GM18505 (cell line): ENCODE results near the gene SF3A1.
A peak's percentile ranks its signal among the peaks of the same experiment; 100 is the strongest.

Source experiments
- ATAC-seq: cut with Tn5 transposase; IDR thresholded peaks from one replicate; pipeline ENCODE4 v1.9.1; 2021; ENCODE audit not compliant: unreplicated experiment
- POLR2A ChIP-seq: IDR thresholded peaks from 4 replicates; pipeline ENCODE4 v1.6.1; 2011; ENCODE audit warnings: borderline replicate concordance; ENCODE audit not compliant: insufficient read depth, insufficient read length; ENCODE audit errors: extremely low read depth

The SF3A1 gene

GRCh38 chr22:30305906-30306626 is 50.6 kb downstream of the SF3A1 start:
- ATAC-seq = no peak
- no peak for TF ChIP-seq POLR2A

DNA sequence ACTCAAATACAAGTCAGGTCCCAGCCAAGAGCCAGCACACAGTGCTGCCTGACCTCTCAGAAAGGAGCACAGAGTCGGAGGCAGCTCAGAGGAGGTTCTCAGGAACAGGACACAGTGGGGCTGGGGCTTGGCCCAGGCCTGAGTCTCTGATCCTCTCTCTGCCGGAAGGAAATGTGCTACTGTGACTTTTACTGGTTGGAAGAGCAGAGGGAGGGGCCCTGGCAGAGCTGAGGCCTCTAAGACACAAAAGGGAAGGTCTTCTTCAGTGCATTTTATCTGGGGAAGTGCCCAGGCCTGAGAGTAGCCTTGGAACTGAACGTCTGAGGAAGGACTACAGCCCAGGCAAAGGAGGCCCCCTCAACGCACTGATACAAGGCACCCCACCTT is 51.2 kb downstream of the SF3A1 start:
- TF ChIP-seq POLR2A = peak; percentile 72
- no peak for ATAC-seq

DNA sequence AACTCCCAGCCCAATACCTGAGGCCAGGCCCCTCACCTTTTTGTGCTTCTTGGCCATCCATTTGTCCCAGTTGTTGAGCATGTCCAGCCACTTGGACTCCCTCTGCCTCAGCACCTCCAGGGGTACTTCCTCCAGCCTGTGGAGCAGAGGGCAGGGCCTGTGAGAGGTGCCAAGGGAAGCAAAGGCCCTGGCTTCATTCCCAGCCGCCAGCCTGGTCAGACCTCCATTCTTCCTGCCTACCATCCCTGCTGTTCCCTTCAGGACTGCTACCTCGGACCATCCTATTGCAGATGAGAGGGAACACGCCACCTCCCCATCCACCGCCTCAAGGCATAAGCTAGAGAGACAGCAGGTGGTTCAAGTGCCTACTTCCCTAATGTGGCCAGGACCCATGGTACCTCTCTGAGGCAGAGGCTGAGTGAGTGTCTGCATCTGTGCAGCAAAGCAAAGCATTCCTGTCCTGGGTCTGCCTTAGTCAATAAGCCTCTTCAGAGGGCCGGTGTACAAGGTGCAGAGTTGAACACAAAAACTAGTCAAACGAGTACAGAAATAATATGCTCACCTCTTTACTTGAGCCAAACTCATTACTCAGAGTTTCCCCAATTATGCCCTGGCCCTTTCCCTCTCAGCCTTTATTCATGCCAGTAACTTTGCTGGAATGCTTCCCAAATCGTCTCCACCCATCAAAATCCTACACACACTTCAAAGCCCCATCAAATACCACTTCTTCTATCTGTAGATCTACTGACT is 52.0 kb downstream of the SF3A1 start:
- ATAC-seq = no peak

GRCh38 chr22:30302810-30303138 is 53.9 kb downstream of the SF3A1 start:
- no peak for TF ChIP-seq POLR2A
- no peak for ATAC-seq

More for the DNA sequence above, 52.0 kb downstream of the SF3A1 start:
- TF ChIP-seq POLR2A = no peak

DNA sequence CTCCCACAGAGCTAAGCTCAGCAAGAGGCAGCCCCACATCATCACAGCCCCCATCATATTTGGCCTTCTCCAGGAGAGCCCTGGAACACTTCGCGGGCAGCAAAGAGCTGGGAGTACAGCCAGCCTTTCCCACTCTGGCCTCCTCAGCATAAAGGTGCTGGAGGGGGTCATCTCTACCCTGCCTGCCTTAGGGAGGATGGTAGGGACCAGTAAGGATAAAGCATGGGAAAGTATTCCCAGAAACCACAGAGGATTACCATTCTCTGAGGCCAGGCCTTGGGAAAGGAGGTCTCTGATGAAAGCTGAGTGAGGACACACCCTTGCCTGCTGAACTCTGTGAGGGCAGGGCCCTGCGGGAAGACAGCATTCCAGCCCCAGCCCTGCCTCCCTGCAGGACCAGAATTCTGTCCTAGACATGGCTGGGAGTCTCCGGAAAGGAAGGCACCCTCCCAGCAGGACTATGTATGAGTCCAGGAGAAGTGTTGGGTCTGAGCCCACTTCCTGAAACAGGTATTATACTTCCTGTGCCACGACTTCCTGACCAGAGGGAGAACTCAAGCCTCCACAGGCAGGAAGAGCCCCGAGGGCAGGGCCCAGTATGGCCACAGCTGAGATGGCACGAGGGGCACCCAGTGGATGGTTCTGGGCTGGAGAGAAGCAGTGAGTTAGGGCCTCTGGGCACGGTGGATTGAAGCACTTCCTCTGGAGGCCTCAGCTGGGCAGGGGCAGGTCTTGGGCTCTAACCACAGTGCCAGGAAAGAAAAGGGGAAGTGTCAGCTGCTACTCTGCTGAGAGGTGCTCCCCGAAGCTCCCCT is 54.5 kb downstream of the SF3A1 start:
- ATAC-seq = no peak

DNA sequence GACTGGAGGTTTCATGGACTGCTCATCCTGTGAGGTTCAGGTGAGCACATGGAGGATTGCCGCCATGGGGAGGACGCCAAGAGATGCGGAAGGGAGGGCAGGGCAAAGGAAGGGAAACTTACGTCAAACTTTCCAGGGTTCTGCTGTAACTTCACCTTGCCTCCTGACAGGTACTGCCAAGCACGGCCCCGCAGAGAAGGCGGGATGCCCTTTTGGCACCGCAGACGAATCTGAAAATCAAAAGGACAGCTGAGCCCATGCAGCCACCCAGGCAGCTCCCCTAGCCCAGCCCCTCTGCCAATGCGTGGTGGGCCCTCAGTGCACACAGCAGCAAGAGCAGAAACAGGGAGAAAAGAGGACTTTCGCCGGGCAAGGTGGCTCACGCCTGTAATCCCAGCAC is 57.4 kb downstream of the SF3A1 start:
- no peak for TF ChIP-seq POLR2A

More for the DNA sequence above, 54.5 kb downstream of the SF3A1 start:
- TF ChIP-seq POLR2A = no peak

DNA sequence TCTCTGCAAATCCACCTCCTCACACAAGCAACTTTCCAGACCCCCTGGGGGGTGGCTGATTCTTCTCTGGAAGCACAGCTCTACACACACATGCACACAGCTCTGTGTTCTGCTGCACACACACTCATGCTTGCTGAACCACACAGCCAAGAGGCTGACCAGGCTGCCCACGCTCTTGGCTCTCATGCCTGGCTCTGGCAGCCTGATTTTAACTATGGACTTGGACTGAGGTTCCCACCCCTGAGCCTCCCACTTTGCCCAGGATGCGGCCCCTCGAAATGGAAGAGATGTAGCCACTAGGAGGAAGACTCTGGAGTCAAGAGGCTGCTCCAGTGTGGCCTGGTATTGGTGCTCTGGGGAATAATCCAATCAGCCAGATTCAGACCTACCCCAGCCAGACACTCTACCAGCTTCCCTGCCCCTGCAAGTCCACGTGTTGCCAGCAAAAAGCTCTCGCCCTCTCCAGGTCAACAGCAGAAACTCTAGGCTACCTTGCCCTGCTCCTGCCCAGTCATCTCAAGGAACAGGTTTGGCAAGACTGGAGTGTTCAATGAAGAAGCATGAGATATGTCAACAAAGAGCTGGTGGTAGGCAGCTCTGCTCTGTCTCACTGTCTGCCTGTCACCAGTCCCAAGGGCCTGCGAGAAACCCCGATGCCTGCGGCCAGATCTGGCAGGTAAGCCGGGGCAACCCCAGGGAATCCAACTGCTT is 58.5 kb downstream of the SF3A1 start:
- TF ChIP-seq POLR2A = no peak
- no peak for ATAC-seq

More for the DNA sequence above, 57.4 kb downstream of the SF3A1 start:
- ATAC-seq = no peak

DNA sequence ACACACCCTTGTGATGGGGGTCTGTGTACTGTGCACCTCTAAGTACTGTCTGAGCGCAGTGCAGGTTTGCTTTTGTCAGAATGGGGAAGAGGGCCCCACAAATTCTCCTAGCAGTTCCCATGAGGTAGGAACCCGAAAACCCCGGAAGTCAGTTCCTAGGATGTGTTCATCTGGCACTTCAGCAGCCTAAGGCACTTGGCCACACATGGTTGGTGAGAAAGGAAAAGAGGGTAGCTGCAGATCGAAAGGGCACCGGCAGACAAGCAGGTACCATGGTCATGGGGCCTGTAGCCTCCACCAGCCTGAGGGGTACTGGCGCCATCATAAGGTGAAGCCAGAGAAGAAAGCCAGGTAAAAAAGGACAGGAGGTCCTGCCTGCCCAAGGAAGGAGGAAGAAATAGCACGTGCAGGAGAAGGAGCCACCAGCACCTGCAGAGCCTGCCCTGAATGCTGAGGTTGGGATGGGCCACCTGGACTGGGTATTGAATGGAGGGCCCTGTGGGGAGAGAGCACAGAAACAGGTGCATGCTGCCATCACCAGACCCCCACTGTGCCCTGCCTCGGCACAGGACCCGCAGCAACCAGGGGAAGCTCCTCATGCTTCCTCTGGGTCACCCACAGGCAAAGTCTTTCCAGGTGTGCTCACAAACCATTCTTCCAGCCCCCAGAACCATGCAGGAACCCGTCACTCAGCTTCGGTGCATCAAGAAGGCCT is 59.3 kb downstream of the SF3A1 start:
- no peak for TF ChIP-seq POLR2A
- no peak for ATAC-seq

- no peak for ATAC-seq
- no peak for TF ChIP-seq POLR2A
Observed at GRCh38 chr22:30296833-30297232, 59.9 kb downstream of the SF3A1 start.

GRCh38 chr22:30296324-30296723 is 60.4 kb downstream of the SF3A1 start:
- no peak for TF ChIP-seq POLR2A
- no peak for ATAC-seq

DNA sequence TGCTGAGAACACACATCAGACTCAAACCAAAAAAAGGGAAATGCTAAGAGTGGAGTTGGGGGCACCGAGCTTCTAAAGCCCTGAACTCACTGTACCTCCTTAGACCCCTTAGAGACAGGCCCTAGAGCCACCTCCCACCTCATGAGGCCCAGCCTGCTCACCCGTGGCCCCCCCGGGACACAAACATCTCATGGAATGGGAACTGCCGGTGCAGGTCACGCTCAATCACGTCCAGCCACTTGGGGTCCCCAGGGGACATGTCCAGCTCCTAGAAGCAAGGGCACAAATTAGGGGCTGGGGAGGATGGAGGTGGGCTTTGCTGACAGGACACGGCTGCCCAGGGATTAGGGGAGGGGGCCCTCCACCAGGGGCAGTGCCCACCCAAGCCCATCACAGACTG is 61.1 kb downstream of the SF3A1 start:
- ATAC-seq = no peak
- TF ChIP-seq POLR2A = no peak

DNA sequence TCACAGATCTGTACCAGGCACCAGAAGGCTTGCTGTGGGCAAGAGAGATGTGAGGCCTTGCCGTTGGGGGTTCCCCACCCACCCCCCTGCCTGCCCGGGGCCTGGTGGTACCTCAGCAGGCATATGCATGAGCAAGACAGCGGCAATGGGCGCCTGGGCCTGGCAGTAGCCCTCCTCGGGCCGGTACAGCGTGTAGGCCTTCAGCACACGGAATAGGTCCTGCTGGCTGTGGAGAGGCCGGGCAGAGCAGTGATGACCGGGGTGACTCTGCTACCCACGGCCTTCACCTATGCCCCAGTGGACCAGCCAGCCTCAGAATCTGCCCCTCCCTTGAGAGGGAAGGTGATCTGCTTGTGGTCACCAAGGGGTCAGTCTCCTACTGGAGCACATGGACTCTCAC is 61.9 kb downstream of the SF3A1 start:
- no peak for ATAC-seq

GRCh38 chr22:30294066-30294465 is 62.6 kb downstream of the SF3A1 start:
- TF ChIP-seq POLR2A = no peak
- ATAC-seq = no peak

More for the DNA sequence above, 61.9 kb downstream of the SF3A1 start:
- no peak for TF ChIP-seq POLR2A

DNA sequence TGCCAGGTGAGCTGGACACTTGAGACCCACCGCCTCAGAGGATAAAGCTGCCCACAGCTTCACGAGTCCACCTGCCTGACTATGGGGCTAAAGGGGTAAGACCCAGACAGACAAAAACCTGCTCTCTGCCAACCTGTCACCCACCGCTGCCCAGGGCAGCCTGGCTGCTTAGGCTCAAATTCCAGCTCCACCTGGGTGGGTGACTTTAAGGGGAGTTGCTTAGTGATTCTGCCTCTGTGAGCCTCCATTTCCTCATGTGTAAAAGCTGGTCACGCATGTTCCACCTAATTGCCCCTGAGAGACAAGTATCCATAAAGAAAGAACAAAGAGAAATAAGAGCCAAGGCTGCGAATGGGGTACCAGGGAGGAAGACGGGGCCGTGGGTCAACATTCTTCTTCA is 63.7 kb downstream of the SF3A1 start:
- no peak for TF ChIP-seq POLR2A
- no peak for ATAC-seq
